Adrenal gland (tissue), 5 donors: ENCODE measurements around the gene DNAJB5.

ENCODE experiments used
- POLR2A ChIP-seq, 2 donors: fragments of 450-650 bp; IDR thresholded peaks; one replicate each; pipeline ENCODE4 v1.6.1; 2017; ENCODE audit warnings: antibody characterized with exemption in 2 of 2, mild to moderate bottlenecking in 2 of 2, moderate library complexity in 1 of 2
- TF ChIP-seq, protein P1 (sequence below), 6 experiments: fragments of 450-650 bp in 4 of 6; fragments of 200-600 bp in 2 of 6; sonication (generic) in 1 of 6; IDR thresholded peaks; 1 replicate in 5 of 6; 2 replicates in 1 of 6; pipeline versions ENCODE4 v1.5.1 to v1.8.0; 2016 to 2021; ENCODE audit warnings: antibody characterized with exemption in 6 of 6, mild to moderate bottlenecking in 2 of 6, moderate library complexity in 1 of 6
- donor health status: DM: no; HTN: no; CAD: no.

DNA sequence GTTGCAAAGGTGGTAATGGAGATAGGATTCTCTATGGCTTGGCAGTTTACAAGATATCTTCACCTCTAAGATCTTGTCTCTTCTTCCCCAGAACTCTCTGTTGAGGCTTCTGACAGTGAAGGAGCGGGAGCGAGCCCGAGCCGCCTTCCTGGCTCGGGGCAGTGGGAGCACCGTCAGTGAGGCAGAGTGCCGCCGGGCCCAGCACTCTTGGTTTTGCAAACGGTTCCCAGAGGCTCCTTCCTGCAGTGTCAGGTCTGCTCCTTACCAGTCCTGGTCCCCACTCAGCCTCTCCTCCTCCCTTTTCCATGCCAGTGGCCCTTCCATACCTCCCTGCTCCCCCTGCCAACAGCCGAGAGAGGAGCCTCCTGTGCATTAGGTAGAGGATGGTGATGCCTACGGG, 12.6 kb upstream of the DNAJB5 start:
- TF ChIP-seq, protein P1, sequence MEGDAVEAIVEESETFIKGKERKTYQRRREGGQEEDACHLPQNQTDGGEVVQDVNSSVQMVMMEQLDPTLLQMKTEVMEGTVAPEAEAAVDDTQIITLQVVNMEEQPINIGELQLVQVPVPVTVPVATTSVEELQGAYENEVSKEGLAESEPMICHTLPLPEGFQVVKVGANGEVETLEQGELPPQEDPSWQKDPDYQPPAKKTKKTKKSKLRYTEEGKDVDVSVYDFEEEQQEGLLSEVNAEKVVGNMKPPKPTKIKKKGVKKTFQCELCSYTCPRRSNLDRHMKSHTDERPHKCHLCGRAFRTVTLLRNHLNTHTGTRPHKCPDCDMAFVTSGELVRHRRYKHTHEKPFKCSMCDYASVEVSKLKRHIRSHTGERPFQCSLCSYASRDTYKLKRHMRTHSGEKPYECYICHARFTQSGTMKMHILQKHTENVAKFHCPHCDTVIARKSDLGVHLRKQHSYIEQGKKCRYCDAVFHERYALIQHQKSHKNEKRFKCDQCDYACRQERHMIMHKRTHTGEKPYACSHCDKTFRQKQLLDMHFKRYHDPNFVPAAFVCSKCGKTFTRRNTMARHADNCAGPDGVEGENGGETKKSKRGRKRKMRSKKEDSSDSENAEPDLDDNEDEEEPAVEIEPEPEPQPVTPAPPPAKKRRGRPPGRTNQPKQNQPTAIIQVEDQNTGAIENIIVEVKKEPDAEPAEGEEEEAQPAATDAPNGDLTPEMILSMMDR (IDR thresholded peaks at IDR 0.05): no peak
- no peak for TF ChIP-seq POLR2A (IDR thresholded peaks at IDR 0.05)
